Epidermal melanocyte (primary cell): ENCODE data around the gene SYDE1.
"Not testable (repeated sequence)": the region's sequence is repeated elsewhere in the genome, so short reads cannot be mapped to it uniquely, and the experiment has no call there.

Experiments
- DNase-seq: peaks from one replicate; pipeline ENCODE4 v3.0.0; 2011; ENCODE audit warnings: low spot score; ENCODE audit not compliant: insufficient read length

The SYDE1 gene, protein sequence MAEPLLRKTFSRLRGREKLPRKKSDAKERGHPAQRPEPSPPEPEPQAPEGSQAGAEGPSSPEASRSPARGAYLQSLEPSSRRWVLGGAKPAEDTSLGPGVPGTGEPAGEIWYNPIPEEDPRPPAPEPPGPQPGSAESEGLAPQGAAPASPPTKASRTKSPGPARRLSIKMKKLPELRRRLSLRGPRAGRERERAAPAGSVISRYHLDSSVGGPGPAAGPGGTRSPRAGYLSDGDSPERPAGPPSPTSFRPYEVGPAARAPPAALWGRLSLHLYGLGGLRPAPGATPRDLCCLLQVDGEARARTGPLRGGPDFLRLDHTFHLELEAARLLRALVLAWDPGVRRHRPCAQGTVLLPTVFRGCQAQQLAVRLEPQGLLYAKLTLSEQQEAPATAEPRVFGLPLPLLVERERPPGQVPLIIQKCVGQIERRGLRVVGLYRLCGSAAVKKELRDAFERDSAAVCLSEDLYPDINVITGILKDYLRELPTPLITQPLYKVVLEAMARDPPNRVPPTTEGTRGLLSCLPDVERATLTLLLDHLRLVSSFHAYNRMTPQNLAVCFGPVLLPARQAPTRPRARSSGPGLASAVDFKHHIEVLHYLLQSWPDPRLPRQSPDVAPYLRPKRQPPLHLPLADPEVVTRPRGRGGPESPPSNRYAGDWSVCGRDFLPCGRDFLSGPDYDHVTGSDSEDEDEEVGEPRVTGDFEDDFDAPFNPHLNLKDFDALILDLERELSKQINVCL

GRCh38 chr19:15107061-15108010, at the start of gene SYDE1:
SYDE1 (plus strand) TSS chr19:15107401; CDS start chr19:15107434, 33 bp downstream.
- peak; percentile 85 for DNase-seq

GRCh38 chr19:15062036-15062435, 45.2 kb upstream of the SYDE1 start:
- no peak for DNase-seq

- DNase-seq: not testable (repeated sequence)
Measured at GRCh38 chr19:15070386-15070785, 36.8 kb upstream of the SYDE1 start.

DNA sequence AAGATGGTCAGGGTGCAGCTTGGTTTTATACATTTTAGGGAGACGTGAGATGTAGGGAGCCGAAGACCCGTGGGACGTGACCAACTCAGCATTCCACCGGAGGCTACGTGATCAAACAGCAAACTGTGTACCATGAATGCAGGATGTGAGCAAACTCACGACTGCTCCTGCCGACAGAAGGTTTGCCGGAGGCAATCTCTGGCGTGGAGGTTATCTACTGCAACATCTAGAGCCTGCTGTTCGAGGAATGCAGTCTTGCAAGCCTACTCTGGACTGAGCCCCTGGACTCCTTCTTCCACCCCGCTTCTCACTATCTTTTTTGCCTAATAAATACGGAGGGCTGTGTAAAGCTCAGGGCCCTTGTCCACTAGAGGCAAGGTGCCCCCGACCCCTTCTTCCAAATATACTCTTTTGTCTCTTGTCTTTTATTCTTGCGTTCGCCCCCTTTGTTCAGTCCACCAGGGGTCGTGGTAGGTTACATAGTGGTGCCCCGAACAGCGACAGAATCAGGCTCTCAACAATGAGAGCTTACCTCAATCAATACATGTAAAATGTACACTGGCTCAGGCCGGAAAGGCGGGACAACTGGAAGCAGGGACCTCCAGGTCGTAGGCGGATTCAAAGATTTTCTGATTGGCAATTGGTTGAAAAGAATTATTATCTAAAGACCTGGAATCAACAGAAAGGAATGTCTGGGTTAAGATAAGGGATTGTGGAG, 34.1 kb upstream of the SYDE1 start:
- no peak for DNase-seq

GRCh38 chr19:15074371-15074770, 32.8 kb upstream of the SYDE1 start:
- DNase-seq: no peak

DNA sequence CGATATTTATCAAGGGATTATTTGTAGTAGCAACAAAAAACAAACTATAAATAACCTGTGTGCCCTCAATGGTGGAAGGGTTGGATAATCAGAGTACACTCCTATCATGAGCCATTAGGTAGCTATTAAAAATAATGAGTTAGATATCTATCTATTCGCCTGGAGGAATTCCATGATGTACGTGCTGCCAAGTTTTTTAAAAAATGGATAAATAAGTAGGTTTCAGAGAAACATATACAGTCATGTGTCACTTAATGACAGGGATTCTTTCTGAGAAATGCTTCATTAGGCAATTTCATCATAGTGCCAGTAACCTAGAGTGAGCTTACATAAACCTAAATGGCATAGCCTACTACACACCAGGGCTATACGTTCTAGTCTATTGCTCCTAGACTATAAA, 31.4 kb upstream of the SYDE1 start:
- no peak for DNase-seq

DNA sequence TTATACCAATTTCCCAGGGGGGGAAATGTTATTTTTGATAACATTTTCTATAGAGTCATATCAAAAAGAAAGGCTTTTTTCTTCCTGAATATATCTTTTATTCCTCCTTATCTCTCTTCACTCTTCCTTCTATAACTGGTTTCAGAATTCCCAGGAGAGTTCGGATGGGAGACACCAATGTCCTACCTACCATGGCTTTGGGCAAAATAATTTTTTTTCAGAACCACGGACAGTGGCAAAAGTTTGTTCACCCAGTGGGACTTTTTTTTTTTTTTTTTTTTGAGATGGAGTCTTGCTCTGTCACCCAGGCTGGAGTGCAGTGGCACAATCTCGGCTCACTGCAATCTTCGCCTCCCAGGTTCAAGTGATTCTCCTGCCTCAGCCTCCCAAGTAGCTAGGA, 27.2 kb upstream of the SYDE1 start:
- not testable (repeated sequence) for DNase-seq

DNA sequence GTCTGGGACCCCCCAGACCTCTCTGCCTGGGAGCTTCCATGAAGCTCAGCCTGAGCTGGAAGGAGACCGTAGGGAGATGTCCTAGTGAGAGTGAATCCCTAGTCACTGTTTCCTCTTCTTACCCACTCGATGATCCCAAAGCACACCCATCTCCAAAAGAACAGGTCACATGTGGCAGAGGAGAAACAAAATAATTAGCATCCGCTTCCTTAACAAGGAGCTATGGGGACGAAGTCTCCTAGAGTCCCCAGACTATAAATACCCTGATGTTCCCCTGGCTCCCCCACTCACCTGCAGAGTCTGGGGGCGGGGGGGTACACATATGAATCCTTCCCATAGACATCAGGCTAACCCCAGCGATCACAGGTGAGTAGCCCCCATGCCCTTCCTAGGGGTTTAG, 25.3 kb upstream of the SYDE1 start, which contains the start of gene OR1I1:
OR1I1 (plus strand) TSS at position 301 of the 400 bp plus-strand sequence. CDS start 4,855 bp downstream, outside the sequence.
- no peak for DNase-seq

GRCh38 chr19:15087182-15087581, 20.0 kb upstream of the SYDE1 start:
- DNase-seq: no peak

GRCh38 chr19:15091918-15092753, 15.1 kb upstream of the SYDE1 start:
- DNase-seq: no peak

DNA sequence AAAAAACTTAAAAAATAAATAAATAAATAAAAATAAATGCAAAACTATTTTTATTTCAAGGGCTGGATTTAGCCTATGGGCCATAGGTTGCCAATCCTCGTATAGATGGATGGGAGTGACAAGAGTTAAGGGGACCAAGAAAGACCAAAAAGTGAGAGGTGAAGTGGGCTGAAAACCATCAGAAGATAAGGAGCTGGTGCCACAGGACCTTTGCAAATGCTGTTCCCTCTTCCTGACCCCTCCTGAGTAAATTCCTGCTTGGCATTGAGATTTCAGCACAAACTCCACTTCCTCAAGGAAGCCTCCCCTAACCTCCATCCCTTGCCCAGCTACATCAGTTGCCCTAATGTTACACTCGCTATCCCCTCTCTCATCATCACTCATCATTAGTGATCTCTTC, 14.2 kb upstream of the SYDE1 start:
- no peak for DNase-seq

DNA sequence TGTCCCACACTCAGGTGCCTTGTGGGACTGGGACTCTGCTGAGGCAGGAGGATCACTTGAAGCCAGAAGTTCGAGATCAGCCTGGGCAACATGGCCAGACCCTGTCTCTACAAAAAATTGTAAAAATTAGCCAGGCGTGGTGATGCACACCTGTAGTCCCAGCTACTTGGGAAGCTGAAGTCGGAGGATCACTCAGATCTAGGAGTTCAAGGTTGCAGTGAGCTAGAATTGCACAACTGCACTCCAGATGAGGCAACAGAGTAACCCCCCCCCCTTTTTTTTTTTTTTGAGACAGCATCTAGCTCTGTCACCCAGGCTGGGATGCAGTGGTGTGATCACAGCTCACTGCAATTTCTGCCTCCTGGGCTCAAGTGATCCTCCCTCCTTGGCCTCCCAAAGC, 11.0 kb upstream of the SYDE1 start:
- DNase-seq: no peak

GRCh38 chr19:15097980-15098379, 9.2 kb upstream of the SYDE1 start:
- peak; percentile 3 for DNase-seq

DNA sequence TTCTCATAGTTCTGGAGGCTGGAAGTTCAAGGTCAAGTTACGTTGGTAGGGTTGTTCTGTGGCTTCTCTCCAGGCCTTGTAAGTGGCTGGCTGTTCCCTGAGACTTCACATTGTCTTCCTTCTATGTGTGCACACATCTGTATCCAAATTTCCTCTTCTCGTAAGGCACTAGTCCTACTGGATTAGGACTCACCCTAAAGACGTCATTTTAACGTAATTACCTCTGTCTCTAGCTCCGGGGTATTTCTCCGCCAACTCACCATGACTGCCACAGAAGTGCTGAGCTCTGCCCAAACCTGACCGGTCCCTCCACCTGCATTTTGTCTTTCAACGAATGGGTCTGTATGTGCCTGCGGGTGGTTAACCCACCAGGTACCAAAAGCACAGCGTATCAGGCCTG, 8.7 kb upstream of the SYDE1 start:
- DNase-seq: no peak

DNA sequence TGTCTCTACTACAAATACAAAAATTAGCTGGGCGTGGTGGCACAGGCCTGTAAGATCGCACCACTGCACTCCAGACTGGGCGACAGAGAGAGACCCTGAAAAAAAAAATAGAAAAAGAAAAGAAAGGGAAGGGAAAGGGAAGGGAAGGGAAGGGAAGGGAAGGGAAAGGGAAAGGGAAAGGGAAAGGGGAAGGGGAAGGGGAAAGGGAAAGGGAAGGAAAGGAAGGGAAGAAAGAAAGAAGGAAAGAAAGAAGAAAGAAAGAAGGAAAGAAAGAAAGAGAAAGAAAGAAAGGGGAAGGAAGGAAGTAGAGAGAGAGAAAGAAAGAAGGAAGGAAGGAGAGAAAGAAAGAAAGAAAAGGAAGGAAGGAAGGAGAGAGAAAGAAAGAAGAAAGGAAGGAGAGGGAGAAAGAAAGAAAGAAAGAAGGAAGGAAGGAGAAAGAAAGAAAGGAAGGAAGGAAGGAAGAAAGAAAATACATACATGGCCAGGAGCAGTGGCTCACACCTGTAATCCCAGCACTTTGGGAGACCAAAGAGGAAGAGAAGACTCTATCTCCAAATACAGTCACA, 8.1 kb upstream of the SYDE1 start:
- no peak for DNase-seq

- DNase-seq: peak; percentile 22
Measured at GRCh38 chr19:15101479-15102082, 5.6 kb upstream of the SYDE1 start.

GRCh38 chr19:15104003-15104402, 3.2 kb upstream of the SYDE1 start:
- peak; percentile 7 for DNase-seq

GRCh38 chr19:15104411-15104810, 2.8 kb upstream of the SYDE1 start:
- DNase-seq: peak; percentile 5

DNA sequence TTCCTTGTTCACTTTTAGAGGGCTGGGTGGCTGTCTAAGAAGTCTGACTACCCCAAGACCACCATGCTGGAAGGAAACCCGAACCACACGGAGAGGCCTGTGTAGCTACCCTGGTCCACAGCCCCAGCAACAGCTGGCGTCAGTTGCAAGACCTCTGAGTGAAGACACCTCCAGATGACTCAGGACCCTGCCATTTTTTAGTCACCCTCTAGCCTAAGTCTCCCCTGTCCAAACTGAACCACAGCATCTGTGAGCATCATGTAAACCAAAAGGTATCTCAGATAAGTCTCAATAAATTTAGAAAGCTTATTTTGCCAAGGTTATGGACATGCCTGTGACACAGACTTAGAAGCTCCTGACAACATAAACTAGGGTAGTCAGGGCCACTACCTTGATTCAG, 2.2 kb upstream of the SYDE1 start:
- DNase-seq: no peak
